Ammon's horn (tissue), 1 donor: ENCODE results near the gene RIPK3.
A peak's percentile ranks its signal among the peaks of the same experiment; 100 is the strongest.

Source experiments
- DNase-seq: peaks from one replicate; pipeline ENCODE4 v3.0.0-alpha.2; 2016; ENCODE audit warnings: low spot score

RIPK3 gene

GRCh38 chr14:24304019-24304387 lies 35.8 kb downstream of the RIPK3 start:
- no peak for DNase-seq

- DNase-seq = no peak
These were observed 39.3 kb downstream of the RIPK3 start for GRCh38 chr14:24300326-24300980.

GRCh38 chr14:24299255-24300191 lies 40.3 kb downstream of the RIPK3 start, which contains the start of the genes DHRS1 and NOP9:
Gene DHRS1 (minus strand): TSS chr14:24299780. CDS start chr14:24299106, 674 bp downstream.
Gene NOP9 (plus strand): TSS chr14:24299850. CDS start chr14:24299955, 105 bp downstream.
- DNase-seq = peak; percentile 93

- DNase-seq = no peak
These were observed 40.9 kb downstream of the RIPK3 start for GRCh38 chr14:24298892-24299254.

- DNase-seq = no peak
These were observed 42.4 kb downstream of the RIPK3 start for GRCh38 chr14:24297190-24297964.

- peak; percentile 86 for DNase-seq
These were observed 43.2 kb downstream of the RIPK3 start for GRCh38 chr14:24296341-24297157.

- no peak for DNase-seq
These were observed 46.3 kb downstream of the RIPK3 start for GRCh38 chr14:24293525-24293924.

- DNase-seq = no peak
These were observed 47.5 kb downstream of the RIPK3 start for GRCh38 chr14:24292118-24292807.

GRCh38 chr14:24291446-24292117 lies 48.2 kb downstream of the RIPK3 start:
- no peak for DNase-seq

- DNase-seq = no peak
These were observed 49.0 kb downstream of the RIPK3 start for GRCh38 chr14:24290746-24291145.

- DNase-seq = no peak
These were observed 50.0 kb downstream of the RIPK3 start for GRCh38 chr14:24289649-24290280.

GRCh38 chr14:24286996-24287395 lies 52.8 kb downstream of the RIPK3 start:
- DNase-seq = no peak
